SU-DHL-6 (cell line): ENCODE results near the gene POLR3H.

Source experiments
- H2AFZ ChIP-seq: fragments of 200-600 bp; sonication (generic); 2 replicates; pipeline ENCODE4 v1.6.1; 2014; ENCODE audit warnings: low read depth, mild to moderate bottlenecking, moderate library complexity, mixed read lengths, antibody characterized with exemption, low read length; ENCODE audit not compliant: severe bottlenecking
- H3F3A ChIP-seq: fragments of 200-600 bp; shearing (Covaris generic); 2 replicates; pipeline ENCODE4 v1.6.0; 2016; ENCODE audit warnings: antibody characterized with exemption, mild to moderate bottlenecking; ENCODE audit not compliant: insufficient read depth
- H3K27ac ChIP-seq: fragments of 200-600 bp; sonication (generic); 2 replicates; pipeline ENCODE4 v1.5.1; 2016; ENCODE audit warnings: low read depth, mild to moderate bottlenecking, low read length, moderate library complexity, mixed read lengths
- H3K27me3 ChIP-seq: fragments of 200-600 bp; sonication (generic), shearing (Covaris generic); 2 replicates; pipeline ENCODE4 v1.6.0; 2014; ENCODE audit warnings: mild to moderate bottlenecking, low read length
- H3K36me3 ChIP-seq: fragments of 200-600 bp; sonication (generic); 2 replicates; pipeline ENCODE4 v1.6.1; 2014; ENCODE audit warnings: mild to moderate bottlenecking, low read length, mixed read lengths
- H3K4me2 ChIP-seq: fragments of 300-600, 200-600 bp; shearing (Covaris generic), sonication (generic); 2 replicates; pipeline ENCODE4 v1.6.0; 2014; ENCODE audit warnings: low read length, low read depth, mild to moderate bottlenecking; ENCODE audit not compliant: poor library complexity, severe bottlenecking
- H3K4me3 ChIP-seq: fragments of 200-600 bp; sonication (generic); 2 replicates; pipeline ENCODE4 v1.5.1; 2014; ENCODE audit warnings: antibody characterized with exemption, low read length, mild to moderate bottlenecking, mixed read lengths; ENCODE audit not compliant: insufficient read depth, poor library complexity, severe bottlenecking
- H3K79me2 ChIP-seq: fragments of 200-600 bp; sonication (generic); 2 replicates; pipeline ENCODE4 v1.6.1; 2014; ENCODE audit warnings: mild to moderate bottlenecking, low read length, moderate library complexity; ENCODE audit not compliant: insufficient read depth
- H3K9ac ChIP-seq: fragments of 200-600 bp; sonication (generic); 2 replicates; pipeline ENCODE4 v1.7.0; 2014; ENCODE audit warnings: mild to moderate bottlenecking, low read length
- H3K9me2 ChIP-seq: fragments of 200-600 bp; sonication (generic); replicated peaks from 2 replicates; pipeline ENCODE4 v1.6.1; 2014; ENCODE audit warnings: low read length; ENCODE audit not compliant: insufficient read depth
- H3K9me3 ChIP-seq: fragments of 200-600 bp; sonication (generic); 2 replicates; pipeline ENCODE4 v1.6.1; 2014; ENCODE audit warnings: low read length, mixed read lengths; ENCODE audit not compliant: insufficient read depth
- H4K20me1 ChIP-seq: fragments of 200-600 bp; sonication (generic); 2 replicates; pipeline ENCODE4 v1.6.1; 2014; ENCODE audit warnings: low read depth, mild to moderate bottlenecking, antibody characterized with exemption, low read length, moderate library complexity, mixed read lengths
- CTCF ChIP-seq: fragments of 200-600 bp; sonication (generic); IDR thresholded peaks from one replicate; pipeline ENCODE4 v1.5.1; 2017; ENCODE audit warnings: antibody characterized with exemption, mild to moderate bottlenecking, low read length, moderate library complexity; ENCODE audit not compliant: insufficient read depth, poor library complexity, severe bottlenecking
- EZH2phosphoT487 ChIP-seq: fragments of 200-600 bp; sonication (generic), shearing (Covaris generic); conservative IDR thresholded peaks from 2 replicates; pipeline ENCODE4 v1.6.1; 2018; ENCODE audit warnings: mild to moderate bottlenecking, antibody characterized with exemption, low read length, moderate library complexity, mixed read lengths

The POLR3H gene

GRCh38 chr22:41488596-41489385 is 55.5 kb downstream of the POLR3H start:
- H3K9me2 ChIP-seq, result no peaks in the 10 kb centered on the region
- no peak overlapping the region for H3K27ac ChIP-seq
- H3K4me3 ChIP-seq, result no peak overlapping the region
- TF ChIP-seq CTCF (no peak), EZH2phosphoT487 (no peak)
- H3K9ac ChIP-seq, result no peak overlapping the region
- peaks cover 89% of the 10 kb centered on the region for H3K79me2 ChIP-seq
- H3K27me3 ChIP-seq, result no peaks in the 10 kb centered on the region
- H3K36me3 ChIP-seq, result no peaks in the 10 kb centered on the region
- no peak overlapping the region for H3K4me2 ChIP-seq
- no peaks in the 10 kb centered on the region; the same call in 1 of the 2 replicates for H3F3A ChIP-seq
- H3K9me3 ChIP-seq, result no peaks in the 10 kb centered on the region
- H2AFZ ChIP-seq, result no peak overlapping the region
- peaks cover 3% of the 10 kb centered on the region; the same call in 1 of the 2 replicates for H4K20me1 ChIP-seq

GRCh38 chr22:41488076-41488475 is 56.2 kb downstream of the POLR3H start:
- Histone ChIP-seq H3K27me3 (no peaks in the 10 kb centered on the region), H4K20me1 (peaks cover 3% of the 10 kb centered on the region; the same call in 1 of the 2 replicates), H3K4me2 (no peak overlapping the region), H3K9me2 (no peaks in the 10 kb centered on the region), H2AFZ (no peak overlapping the region), H3F3A (no peaks in the 10 kb centered on the region; the same call in 1 of the 2 replicates), H3K36me3 (no peaks in the 10 kb centered on the region), H3K79me2 (peaks cover 88% of the 10 kb centered on the region), H3K27ac (no peak overlapping the region), H3K9ac (no peak overlapping the region), H3K4me3 (no peak overlapping the region), H3K9me3 (no peaks in the 10 kb centered on the region)
- TF ChIP-seq EZH2phosphoT487 (no peak), CTCF (no peak)

- H3K9ac ChIP-seq, result no peak overlapping the region
- H3K9me2 ChIP-seq, result no peaks in the 10 kb centered on the region
- H3K79me2 ChIP-seq, result peaks cover 91% of the 10 kb centered on the region
- peaks cover 3% of the 10 kb centered on the region; the same call in 1 of the 2 replicates for H4K20me1 ChIP-seq
- no peaks in the 10 kb centered on the region for H3K27me3 ChIP-seq
- H3K36me3 ChIP-seq, result no peaks in the 10 kb centered on the region
- no peaks in the 10 kb centered on the region; the same call in 1 of the 2 replicates for H3F3A ChIP-seq
- H3K9me3 ChIP-seq, result no peaks in the 10 kb centered on the region
- H3K27ac ChIP-seq, result no peak overlapping the region
- no peak overlapping the region for H3K4me2 ChIP-seq
- no peak overlapping the region for H2AFZ ChIP-seq
- H3K4me3 ChIP-seq, result no peak overlapping the region
- TF ChIP-seq EZH2phosphoT487 (no peak), CTCF (no peak)
Observed at GRCh38 chr22:41487037-41487935, 57.0 kb downstream of the POLR3H start.
